Osteoblast (primary cell): ENCODE results near the gene CCR3. TPM values are rescaled to one million over a fixed set of nuclear protein-coding genes. Genes with fewer than 3 reads are reported as not detected.

Source experiments
- DNase-seq: peaks from one replicate; pipeline ENCODE4 v3.0.0; 2011; ENCODE audit warnings: low spot score, mixed read lengths; ENCODE audit not compliant: insufficient read length; ENCODE audit errors: missing footprints
- H2AFZ ChIP-seq: 2 replicates; pipeline ENCODE4 v1.6.0; 2011; ENCODE audit warnings: mild to moderate bottlenecking, low read length
- H3K27ac ChIP-seq: 2 replicates; pipeline ENCODE4 v1.5.1; 2011; ENCODE audit warnings: mild to moderate bottlenecking, low read depth, low read length, moderate library complexity
- H3K27me3 ChIP-seq: 2 replicates; pipeline ENCODE4 v1.6.0; 2012; ENCODE audit warnings: mild to moderate bottlenecking, control low read depth, inconsistent platforms, low read length, moderate library complexity; ENCODE audit not compliant: insufficient read depth
- H3K36me3 ChIP-seq: 2 replicates; pipeline ENCODE4 v1.5.1; 2011; ENCODE audit warnings: mild to moderate bottlenecking, low read length, control low read depth, moderate library complexity; ENCODE audit not compliant: insufficient read depth
- H3K4me1 ChIP-seq: 2 replicates; pipeline ENCODE4 v1.5.1; 2011; ENCODE audit warnings: mild to moderate bottlenecking, low read length, control low read depth, moderate library complexity; ENCODE audit not compliant: insufficient read depth
- H3K4me2 ChIP-seq: 2 replicates; pipeline ENCODE4 v1.6.0; 2011; ENCODE audit warnings: mild to moderate bottlenecking, low read length; ENCODE audit not compliant: insufficient read depth
- H3K4me3 ChIP-seq: fragments of 200-600 bp; sonication (generic); 3 replicates; pipeline ENCODE4 v1.5.1; 2012; ENCODE audit warnings: mild to moderate bottlenecking, low read length, inconsistent platforms; ENCODE audit not compliant: insufficient read depth
- H3K79me2 ChIP-seq: 2 replicates; pipeline ENCODE4 v1.6.0; 2012; ENCODE audit warnings: mild to moderate bottlenecking, low read length, control low read depth, inconsistent platforms; ENCODE audit not compliant: insufficient read depth
- H3K9me3 ChIP-seq: 2 replicates; pipeline ENCODE4 v1.5.1; 2011; ENCODE audit warnings: low read depth, low read length, control low read depth
- H4K20me1 ChIP-seq: 2 replicates; pipeline ENCODE4 v1.6.0; 2012; ENCODE audit warnings: mild to moderate bottlenecking, low read length, control low read depth; ENCODE audit not compliant: insufficient read depth
- CTCF ChIP-seq: IDR thresholded peaks from 2 replicates; pipeline ENCODE4 v1.5.1; 2011; ENCODE audit warnings: mild to moderate bottlenecking, low read depth, low read length, moderate library complexity; ENCODE audit errors: extremely low read depth
- total RNA-seq: library from RNA; depleted of rRNA; stranded (reverse); fragments of >200 nt; gene quantifications from 2 replicates; pipeline ENCODE4 v1.2.3, GENCODE V29; 2012

The CCR3 gene
- total RNA-seq, 1 donor = not detected

- H3K4me2 ChIP-seq = no peak overlapping the region
Measured at GRCh38 chr3:46293035-46293724, 50.9 kb downstream of the CCR3 start.

GRCh38 chr3:46293991-46294833 is 52.0 kb downstream of the CCR3 start:
- Histone ChIP-seq H3K79me2 (no peaks in the 10 kb centered on the region), H3K4me3 (no peak overlapping the region), H3K4me1 (no peaks in the 10 kb centered on the region), H2AFZ (no peak overlapping the region), H3K27ac (no peak overlapping the region), H3K36me3 (no peaks in the 10 kb centered on the region), H4K20me1 (no peaks in the 10 kb centered on the region), H3K27me3 (peaks cover 22% of the 10 kb centered on the region), H3K9me3 (no peaks in the 10 kb centered on the region), H3K4me2 (no peak overlapping the region)
- no peak for TF ChIP-seq CTCF
- DNase-seq = no peak

More at GRCh38 chr3:46293035-46293724, 50.9 kb downstream of the CCR3 start:
- Histone ChIP-seq H3K27ac (no peak overlapping the region), H3K36me3 (no peaks in the 10 kb centered on the region), H3K27me3 (peaks cover 15% of the 10 kb centered on the region), H2AFZ (no peak overlapping the region), H3K79me2 (no peaks in the 10 kb centered on the region), H3K4me3 (no peak overlapping the region), H3K4me1 (no peaks in the 10 kb centered on the region), H3K9me3 (no peaks in the 10 kb centered on the region), H4K20me1 (no peaks in the 10 kb centered on the region)
- DNase-seq = no peak
- no peak for TF ChIP-seq CTCF

GRCh38 chr3:46296826-46297225 is 54.6 kb downstream of the CCR3 start:
- Histone ChIP-seq H3K9me3 (no peaks in the 10 kb centered on the region), H3K36me3 (no peaks in the 10 kb centered on the region), H3K4me2 (no peak overlapping the region), H3K27ac (no peak overlapping the region), H3K27me3 (peaks cover 42% of the 10 kb centered on the region), H2AFZ (no peak overlapping the region), H4K20me1 (no peaks in the 10 kb centered on the region), H3K79me2 (no peaks in the 10 kb centered on the region), H3K4me3 (no peak overlapping the region), H3K4me1 (no peaks in the 10 kb centered on the region)
- no peak for TF ChIP-seq CTCF
- DNase-seq = no peak
